ENCODE results near the gene ACAD10. TPM values are rescaled to one million over a fixed set of nuclear protein-coding genes. Genes with fewer than 3 reads are reported as not detected.

Gene ACAD10
- total RNA-seq, 2 experiments from 2014 or later, result 15.0 to 35.3 TPM

DNA sequence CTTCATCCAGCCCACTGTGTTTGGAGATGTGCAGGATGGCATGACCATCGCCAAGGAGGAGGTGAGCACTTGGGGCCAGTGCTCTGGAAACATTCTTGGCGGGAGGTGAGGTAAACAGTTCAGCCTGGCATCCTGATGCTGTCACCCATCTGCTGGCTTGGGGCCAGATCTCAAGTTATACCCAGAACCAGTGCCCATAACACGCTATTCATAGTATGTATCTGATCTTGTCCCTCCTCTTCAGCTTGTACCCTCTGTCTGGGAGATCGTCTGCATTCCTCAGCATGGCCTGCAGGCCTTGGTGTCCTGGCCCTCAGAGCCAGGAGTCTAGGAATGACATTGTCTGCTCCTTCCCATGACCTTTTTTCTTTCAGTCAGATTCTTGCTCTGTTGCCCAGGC lies 112.3 kb downstream of the ACAD10 start:
- Histone ChIP-seq H3K4me3 (ENCODE audit: low read depth, low read length, poor library complexity, severe bottlenecking) (no peak overlapping the region), H3K79me2 (ENCODE audit: insufficient read depth, low read depth, low read length) (no peaks in the 10 kb centered on the region), H3K36me3 (ENCODE audit: insufficient read depth, low read length) (no peaks in the 10 kb centered on the region), H3K27ac (ENCODE audit: low read depth, low read length, poor library complexity, severe bottlenecking) (no peak overlapping the region), H2AFZ (ENCODE audit: low read length) (no peak overlapping the region), H3K4me1 (ENCODE audit: insufficient read depth, low read length, poor library complexity, severe bottlenecking) (no peaks in the 10 kb centered on the region), H3K9me3 (ENCODE audit: low read length) (0 out of 2 replicates have a peak, but pooled peaks cover 4% of the 10 kb centered on the region), H3K9me2 (ENCODE audit: insufficient read depth, low read length) (no peaks in the 10 kb centered on the region), H4K20me1 (ENCODE audit: insufficient read depth, low read length) (no peaks in the 10 kb centered on the region), H3K4me2 (ENCODE audit: low read length) (no peak overlapping the region)
- intact Hi-C loops (cut with micrococcal nuclease; ENCODE audit: unreplicated experiment), result no loop called here
- no peak for DNase-seq (ENCODE audit: low spot score)
- TF ChIP-seq, protein P1, sequence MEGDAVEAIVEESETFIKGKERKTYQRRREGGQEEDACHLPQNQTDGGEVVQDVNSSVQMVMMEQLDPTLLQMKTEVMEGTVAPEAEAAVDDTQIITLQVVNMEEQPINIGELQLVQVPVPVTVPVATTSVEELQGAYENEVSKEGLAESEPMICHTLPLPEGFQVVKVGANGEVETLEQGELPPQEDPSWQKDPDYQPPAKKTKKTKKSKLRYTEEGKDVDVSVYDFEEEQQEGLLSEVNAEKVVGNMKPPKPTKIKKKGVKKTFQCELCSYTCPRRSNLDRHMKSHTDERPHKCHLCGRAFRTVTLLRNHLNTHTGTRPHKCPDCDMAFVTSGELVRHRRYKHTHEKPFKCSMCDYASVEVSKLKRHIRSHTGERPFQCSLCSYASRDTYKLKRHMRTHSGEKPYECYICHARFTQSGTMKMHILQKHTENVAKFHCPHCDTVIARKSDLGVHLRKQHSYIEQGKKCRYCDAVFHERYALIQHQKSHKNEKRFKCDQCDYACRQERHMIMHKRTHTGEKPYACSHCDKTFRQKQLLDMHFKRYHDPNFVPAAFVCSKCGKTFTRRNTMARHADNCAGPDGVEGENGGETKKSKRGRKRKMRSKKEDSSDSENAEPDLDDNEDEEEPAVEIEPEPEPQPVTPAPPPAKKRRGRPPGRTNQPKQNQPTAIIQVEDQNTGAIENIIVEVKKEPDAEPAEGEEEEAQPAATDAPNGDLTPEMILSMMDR (conservative IDR thresholded peaks at IDR 0.05; ENCODE audit: low read length), result no peak
- TF ChIP-seq EZH2phosphoT487 (IDR thresholded peaks at IDR 0.05; ENCODE audit: borderline replicate concordance, low read depth, low read length), result no peak
- POLR2A ChIA-PET, result no interaction called here
- CTCF ChIA-PET (ENCODE audit: unreplicated experiment), result no interaction called here
- BruUV-seq (replicated peaks), result no TSS peak

DNA sequence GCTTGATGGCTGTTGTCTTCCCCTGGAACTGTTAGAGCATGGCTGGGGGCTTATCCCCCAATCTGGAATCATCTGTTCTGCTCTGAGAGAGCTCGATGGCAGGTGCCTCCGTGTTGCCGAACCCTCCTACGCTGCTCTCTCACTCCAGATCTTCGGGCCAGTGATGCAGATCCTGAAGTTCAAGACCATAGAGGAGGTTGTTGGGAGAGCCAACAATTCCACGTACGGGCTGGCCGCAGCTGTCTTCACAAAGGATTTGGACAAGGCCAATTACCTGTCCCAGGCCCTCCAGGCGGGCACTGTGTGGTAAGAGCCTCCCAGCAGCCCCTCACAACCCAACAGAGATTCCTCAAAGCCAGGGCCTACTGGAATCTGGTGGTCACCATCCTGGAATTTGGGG lies 113.9 kb downstream of the ACAD10 start:
- Histone ChIP-seq H3K36me3 (ENCODE audit: insufficient read depth, low read length) (no peaks in the 10 kb centered on the region), H3K27ac (ENCODE audit: low read depth, low read length, poor library complexity, severe bottlenecking) (no peak overlapping the region), H3K4me1 (ENCODE audit: insufficient read depth, low read length, poor library complexity, severe bottlenecking) (no peaks in the 10 kb centered on the region), H3K4me3 (ENCODE audit: low read depth, low read length, poor library complexity, severe bottlenecking) (no peak overlapping the region), H3K4me2 (ENCODE audit: low read length) (no peak overlapping the region), H3K9me2 (ENCODE audit: insufficient read depth, low read length) (no peaks in the 10 kb centered on the region), H3K9me3 (ENCODE audit: low read length) (0 out of 2 replicates have a peak, but pooled peaks cover 4% of the 10 kb centered on the region), H3K79me2 (ENCODE audit: insufficient read depth, low read depth, low read length) (no peaks in the 10 kb centered on the region), H4K20me1 (ENCODE audit: insufficient read depth, low read length) (no peaks in the 10 kb centered on the region), H2AFZ (ENCODE audit: low read length) (no peak overlapping the region)
- ChIA-PET POLR2A (interaction anchor here (0.6 kb wide), 1 partner anchor 326 kb away, joined by 4 read pairs; no protein-coding TSS in a partner anchor), CTCF (ENCODE audit: unreplicated experiment) (interaction anchor here (0.6 kb wide), 1 partner anchor 9 kb away, joined by 3 read pairs; no protein-coding TSS in a partner anchor)
- no peak for DNase-seq (ENCODE audit: low spot score)
- TF ChIP-seq, protein P1 (conservative IDR thresholded peaks at IDR 0.05; ENCODE audit: low read length), result no peak
- no peak for TF ChIP-seq EZH2phosphoT487 (IDR thresholded peaks at IDR 0.05; ENCODE audit: borderline replicate concordance, low read depth, low read length)
- no TSS peak for BruUV-seq (replicated peaks)
- intact Hi-C loops (cut with micrococcal nuclease; ENCODE audit: unreplicated experiment), result no loop called here

DNA sequence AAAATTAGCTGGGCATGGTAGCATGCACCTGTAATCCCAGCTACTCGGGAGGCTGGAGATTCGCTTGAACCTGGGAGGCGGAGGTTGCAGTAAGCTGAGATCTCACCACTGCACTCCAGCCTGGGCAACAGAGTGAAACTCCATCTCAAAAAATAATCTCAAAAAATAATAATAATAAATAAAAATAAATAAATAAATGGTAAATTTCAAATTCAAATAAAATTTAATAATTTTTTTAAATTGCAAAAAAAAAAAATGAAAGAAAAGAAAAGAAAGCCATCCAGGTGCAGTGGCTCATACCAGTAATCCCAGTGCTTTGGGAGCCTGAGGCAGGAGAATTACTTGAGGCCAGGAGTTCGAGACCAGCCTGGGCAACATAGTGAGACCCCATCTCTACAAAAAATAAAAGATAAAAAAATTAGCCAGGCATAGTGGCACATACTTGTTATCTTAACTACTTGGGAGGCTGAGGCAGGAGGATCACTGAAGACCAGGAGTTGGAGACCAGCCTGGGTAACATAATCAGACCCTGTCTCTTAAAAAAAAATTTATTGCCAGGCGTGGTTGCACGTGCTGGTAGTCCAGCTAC lies 117.3 kb downstream of the ACAD10 start:
- H3K36me3 ChIP-seq (ENCODE audit: insufficient read depth, low read length), result no peaks in the 10 kb centered on the region
- no peaks in the 10 kb centered on the region for H3K79me2 ChIP-seq (ENCODE audit: insufficient read depth, low read depth, low read length)
- no peak for DNase-seq (ENCODE audit: low spot score)
- H3K4me2 ChIP-seq (ENCODE audit: low read length), result no peak overlapping the region
- ChIA-PET CTCF (ENCODE audit: unreplicated experiment) (no interaction called here), POLR2A (interaction anchor here (0.6 kb wide), 1 partner anchor 14 kb away, joined by 3 read pairs; no protein-coding TSS in a partner anchor)
- no TSS peak for BruUV-seq (replicated peaks)
- H4K20me1 ChIP-seq (ENCODE audit: insufficient read depth, low read length), result no peaks in the 10 kb centered on the region
- H3K4me3 ChIP-seq (ENCODE audit: low read depth, low read length, poor library complexity, severe bottlenecking), result no peak overlapping the region
- TF ChIP-seq, protein P1 (conservative IDR thresholded peaks at IDR 0.05; ENCODE audit: low read length), result no peak
- TF ChIP-seq EZH2phosphoT487 (IDR thresholded peaks at IDR 0.05; ENCODE audit: borderline replicate concordance, low read depth, low read length), result no peak
- intact Hi-C loops (cut with micrococcal nuclease; ENCODE audit: unreplicated experiment), result no loop called here
- 0 out of 2 replicates have a peak, but pooled peaks cover 4% of the 10 kb centered on the region for H3K9me3 ChIP-seq (ENCODE audit: low read length)
- H3K4me1 ChIP-seq (ENCODE audit: insufficient read depth, low read length, poor library complexity, severe bottlenecking), result no peaks in the 10 kb centered on the region
- no peaks in the 10 kb centered on the region for H3K9me2 ChIP-seq (ENCODE audit: insufficient read depth, low read length)
- H3K27ac ChIP-seq (ENCODE audit: low read depth, low read length, poor library complexity, severe bottlenecking), result no peak overlapping the region
- H2AFZ ChIP-seq (ENCODE audit: low read length), result no peak overlapping the region
